WI38 (cell line): ENCODE data around the gene ITPRIPL2.

Experiments used
- H3K4me3 ChIP-seq: 2 replicates; pipeline ENCODE4 v1.5.1; 2011; ENCODE audit warnings: low read depth, mild to moderate bottlenecking, control low read depth, low read length
- TF ChIP-seq, protein P1 (sequence below): IDR thresholded peaks from 2 replicates; pipeline ENCODE4 v1.5.1; 2012; ENCODE audit warnings: low read depth, mild to moderate bottlenecking, control low read depth, low read length

ITPRIPL2 gene

GRCh38 chr16:19132255-19132654 is 18.5 kb downstream of the ITPRIPL2 start:
- TF ChIP-seq, protein P1, sequence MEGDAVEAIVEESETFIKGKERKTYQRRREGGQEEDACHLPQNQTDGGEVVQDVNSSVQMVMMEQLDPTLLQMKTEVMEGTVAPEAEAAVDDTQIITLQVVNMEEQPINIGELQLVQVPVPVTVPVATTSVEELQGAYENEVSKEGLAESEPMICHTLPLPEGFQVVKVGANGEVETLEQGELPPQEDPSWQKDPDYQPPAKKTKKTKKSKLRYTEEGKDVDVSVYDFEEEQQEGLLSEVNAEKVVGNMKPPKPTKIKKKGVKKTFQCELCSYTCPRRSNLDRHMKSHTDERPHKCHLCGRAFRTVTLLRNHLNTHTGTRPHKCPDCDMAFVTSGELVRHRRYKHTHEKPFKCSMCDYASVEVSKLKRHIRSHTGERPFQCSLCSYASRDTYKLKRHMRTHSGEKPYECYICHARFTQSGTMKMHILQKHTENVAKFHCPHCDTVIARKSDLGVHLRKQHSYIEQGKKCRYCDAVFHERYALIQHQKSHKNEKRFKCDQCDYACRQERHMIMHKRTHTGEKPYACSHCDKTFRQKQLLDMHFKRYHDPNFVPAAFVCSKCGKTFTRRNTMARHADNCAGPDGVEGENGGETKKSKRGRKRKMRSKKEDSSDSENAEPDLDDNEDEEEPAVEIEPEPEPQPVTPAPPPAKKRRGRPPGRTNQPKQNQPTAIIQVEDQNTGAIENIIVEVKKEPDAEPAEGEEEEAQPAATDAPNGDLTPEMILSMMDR: no peak
- no peak overlapping the region for H3K4me3 ChIP-seq

GRCh38 chr16:19132898-19133297 is 19.1 kb downstream of the ITPRIPL2 start:
- TF ChIP-seq, protein P1: no peak
- H3K4me3 ChIP-seq: no peak overlapping the region

GRCh38 chr16:19133600-19133999 is 19.8 kb downstream of the ITPRIPL2 start:
- H3K4me3 ChIP-seq: no peak overlapping the region
- TF ChIP-seq, protein P1: no peak

- H3K4me3 ChIP-seq: no peak overlapping the region
Observed at GRCh38 chr16:19135201-19135842, 21.6 kb downstream of the ITPRIPL2 start.

DNA sequence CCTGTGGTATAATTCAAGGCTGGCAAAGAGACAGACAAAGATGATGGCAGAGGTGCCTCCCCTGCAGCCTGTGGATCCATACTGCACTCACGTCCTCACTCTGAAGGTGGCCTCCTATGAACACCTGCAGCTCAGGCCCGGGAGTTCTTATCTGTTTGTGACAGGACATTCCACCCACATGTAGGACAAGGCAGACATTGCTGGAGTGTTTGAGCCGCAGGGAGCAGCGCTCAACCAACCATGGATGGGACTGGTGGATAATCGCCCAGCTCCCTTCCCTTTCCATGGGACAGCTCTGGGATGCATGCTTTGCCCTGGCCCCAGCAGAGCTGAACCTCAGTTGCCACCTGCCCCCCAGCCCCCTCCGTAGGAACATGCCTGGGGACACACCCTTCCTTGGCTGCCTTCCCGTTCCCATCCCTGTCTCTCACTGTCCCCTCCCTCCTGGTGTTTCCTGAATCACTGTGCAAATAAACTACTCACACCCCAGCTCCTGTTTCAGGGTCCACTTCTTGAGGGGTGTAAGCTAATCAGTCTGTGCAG is 22.2 kb downstream of the ITPRIPL2 start:
- TF ChIP-seq, protein P1: no peak
- no peak overlapping the region for H3K4me3 ChIP-seq

More at GRCh38 chr16:19135201-19135842, 21.6 kb downstream of the ITPRIPL2 start:
- TF ChIP-seq, protein P1: no peak

GRCh38 chr16:19136549-19137196 is 22.9 kb downstream of the ITPRIPL2 start:
- TF ChIP-seq, protein P1: no peak

More at GRCh38 chr16:19136549-19137196, 22.9 kb downstream of the ITPRIPL2 start:
- no peak overlapping the region for H3K4me3 ChIP-seq
